Measurements from ENCODE around the gene SRRM2. TPM values are rescaled to one million over a fixed set of nuclear protein-coding genes. Genes with fewer than 3 reads are reported as not detected.
A peak's percentile ranks its signal among the peaks of the same experiment; 100 is the strongest.

Gene SRRM2
- total and polyA plus RNA-seq, 9 of the 15 experiments (the other 6 are each of a cell fraction or from before 2014, with no cell fraction given), result 26.7 to 563 (median 81.1) TPM

DNA sequence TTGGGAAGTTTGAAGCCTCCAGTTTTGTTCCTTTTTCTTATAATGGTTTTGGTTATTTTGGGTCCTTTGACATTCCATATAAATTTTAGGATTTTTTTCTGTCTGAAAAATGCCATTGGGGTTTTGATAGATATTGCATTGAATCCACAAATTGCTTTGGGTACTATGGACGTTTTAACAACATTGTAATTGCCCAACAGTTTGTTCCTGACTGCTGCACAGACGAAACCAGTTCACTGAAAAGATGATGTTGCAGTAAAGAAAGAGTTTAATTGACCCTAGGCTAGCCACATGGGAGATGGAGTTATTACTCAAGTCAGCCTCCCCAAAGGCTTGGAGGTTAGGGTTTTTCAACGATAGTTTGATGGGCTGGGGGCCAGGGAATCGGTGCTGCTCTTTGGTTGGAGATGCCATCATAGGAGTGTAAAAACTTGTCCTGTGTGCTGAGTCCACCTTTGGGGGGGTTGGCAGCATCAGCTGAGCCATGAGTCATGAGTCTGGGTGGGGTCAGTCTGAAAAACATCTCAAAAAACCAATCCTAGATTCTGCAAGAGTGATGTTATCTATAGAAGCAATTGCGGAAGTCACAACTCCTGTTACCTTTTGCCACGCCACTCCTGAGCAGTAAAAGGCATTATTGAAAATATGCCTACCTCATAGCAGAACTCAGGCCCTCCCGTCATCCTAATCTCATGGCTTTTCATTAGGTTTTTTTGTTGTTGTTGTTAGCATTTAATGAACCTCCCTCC, 43.1 kb downstream of the SRRM2 start:
- intact Hi-C loops (cut with micrococcal nuclease) (no loop called here), in situ Hi-C loops (cut with MboI) (no loop called here)
- FAIRE-seq, result peak; percentile 35
- no peaks in the 10 kb centered on the region for H3K9me3 ChIP-seq (replicated peaks; ENCODE audit: control insufficient read depth, insufficient read depth, low read depth, low read length)
- H3K4me1 ChIP-seq (replicated peaks in 1 of 2; ENCODE audit: control insufficient read depth in 2 of 2, insufficient read depth in 2 of 2, low read length in 2 of 2), result peaks cover 13 to 14% of the 10 kb centered on the region in 2 experiments
- H3K27ac ChIP-seq (ENCODE audit: extremely low read depth, low read depth, low read length), result no peak overlapping the region
- no peaks in the 10 kb centered on the region for H3K9me1 ChIP-seq (ENCODE audit: control insufficient read depth, insufficient read depth, low read length)
- BruUV-seq (replicated peaks), result no TSS peak
- peak overlapping the region; percentile 12 for H2AFZ ChIP-seq (ENCODE audit: low read depth, low read length)
- ChIA-PET CTCF (ENCODE audit: low intra/inter-chr PET ratio) (no interaction called here), POLR2A (interaction anchor here (0.5 to 1.0 kb wide), 2 partner anchors 18 to 38 kb away, joined by 3 to 4 read pairs; no protein-coding TSS in a partner anchor)
- no peak overlapping the region for H3K4me3 ChIP-seq
- H3K9ac ChIP-seq (ENCODE audit: insufficient read depth in 1 of 2, low read depth in 2 of 2, low read length in 2 of 2), result no peak overlapping the region
- no peaks in the 10 kb centered on the region for H3K79me2 ChIP-seq (ENCODE audit: control insufficient read depth, insufficient read depth, low read length)
- WGBS (ENCODE audit: insufficient coverage, low coverage, missing lambda C conversion rate), result 2% methylated on average over 7 of the region's 7 CpGs
- peaks cover 12 to 23% of the 10 kb centered on the region in 2 experiments; a peak in 4 of 5 replicates for H3K27me3 ChIP-seq (ENCODE audit: control insufficient read depth in 2 of 2, insufficient read depth in 2 of 2, low read length in 2 of 2)
- no peaks in the 10 kb centered on the region for H3K36me3 ChIP-seq (ENCODE audit: control insufficient read depth, insufficient read depth, low read length)
- H3K4me2 ChIP-seq (ENCODE audit: insufficient read depth, low read length), result peak overlapping the region; percentile 36
- peaks cover 6% of the 10 kb centered on the region; the same call in 1 of the 2 replicates for H4K20me1 ChIP-seq (replicated peaks; ENCODE audit: control insufficient read depth, insufficient read depth, low read length)
- peak; percentile 31 for ATAC-seq
- DNase-seq (ENCODE audit: extremely low read depth in 1 of 4, low spot score in 3 of 4), result peak in 1 of 4 experiments; percentile 54
- TF ChIP-seq, protein P1, sequence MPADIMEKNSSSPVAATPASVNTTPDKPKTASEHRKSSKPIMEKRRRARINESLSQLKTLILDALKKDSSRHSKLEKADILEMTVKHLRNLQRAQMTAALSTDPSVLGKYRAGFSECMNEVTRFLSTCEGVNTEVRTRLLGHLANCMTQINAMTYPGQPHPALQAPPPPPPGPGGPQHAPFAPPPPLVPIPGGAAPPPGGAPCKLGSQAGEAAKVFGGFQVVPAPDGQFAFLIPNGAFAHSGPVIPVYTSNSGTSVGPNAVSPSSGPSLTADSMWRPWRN (IDR thresholded peaks at IDR 0.05; ENCODE audit: low read depth), result no peak
- TF ChIP-seq NRF1 (conservative IDR thresholded peaks at IDR 0.05 in 1 of 2, IDR thresholded peaks at IDR 0.05 in 1 of 2) (0 out of 4 replicates have a peak, but pooled peaks have one; percentile 15 to 27), CREM (IDR thresholded peaks at IDR 0.05; ENCODE audit: low read depth) (peak; percentile 28; the same call in 1 of the 2 replicates), E4F1 (CRISPR knock-in tag; IDR thresholded peaks at IDR 0.05; ENCODE audit: borderline replicate concordance) (no peak), ZC3H8 (IDR thresholded peaks at IDR 0.05) (no peak), SOX6 (IDR thresholded peaks at IDR 0.05) (peak; percentile 62; the same call in 1 of the 2 replicates), CREB3L1 (IDR thresholded peaks at IDR 0.05; ENCODE audit: borderline replicate concordance, low read depth) (0 out of 2 replicates have a peak, but pooled peaks have one; percentile 19), POU5F1 (IDR thresholded peaks at IDR 0.05; ENCODE audit: borderline replicate concordance, low read depth, low read length, partially characterized antibody) (no peak), TFAM (CRISPR knock-in tag; conservative IDR thresholded peaks at IDR 0.05) (no peak)
- TF ChIP-seq, protein P2, sequence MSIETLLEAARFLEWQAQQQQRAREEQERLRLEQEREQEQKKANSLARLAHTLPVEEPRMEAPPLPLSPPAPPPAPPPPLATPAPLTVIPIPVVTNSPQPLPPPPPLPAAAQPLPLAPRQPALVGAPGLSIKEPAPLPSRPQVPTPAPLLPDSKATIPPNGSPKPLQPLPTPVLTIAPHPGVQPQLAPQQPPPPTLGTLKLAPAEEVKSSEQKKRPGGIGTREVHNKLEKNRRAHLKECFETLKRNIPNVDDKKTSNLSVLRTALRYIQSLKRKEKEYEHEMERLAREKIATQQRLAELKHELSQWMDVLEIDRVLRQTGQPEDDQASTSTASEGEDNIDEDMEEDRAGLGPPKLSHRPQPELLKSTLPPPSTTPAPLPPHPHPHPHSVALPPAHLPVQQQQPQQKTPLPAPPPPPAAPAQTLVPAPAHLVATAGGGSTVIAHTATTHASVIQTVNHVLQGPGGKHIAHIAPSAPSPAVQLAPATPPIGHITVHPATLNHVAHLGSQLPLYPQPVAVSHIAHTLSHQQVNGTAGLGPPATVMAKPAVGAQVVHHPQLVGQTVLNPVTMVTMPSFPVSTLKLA (conservative IDR thresholded peaks at IDR 0.05), result 0 out of 4 replicates have a peak, but pooled peaks of 1 of the 2 experiments have one; percentile 21
